Activated T-cell treated with anti-CD3 and anti-CD28 coated beads, Interleukin-2, amount 50 U/mL, for 72 hours (primary cell): Measurements from ENCODE around the gene ABL2. TPM values are rescaled to one million over a fixed set of nuclear protein-coding genes. Genes with fewer than 3 reads are reported as not detected.

Experiments used
- ATAC-seq, 2 donors: fragments of 150-1000 bp; cut with Tn5 transposase; replicated peaks in 1 of 2; 2 replicates each; pipeline ENCODE4 v1.10.0; 2021; ENCODE audit warnings: moderate library complexity in 2 of 2, mild to moderate bottlenecking in 1 of 2
- DNase-seq, 2 donors: peaks; one replicate each; pipeline ENCODE4 v3.0.0; 2021 to 2022; ENCODE audit warnings: mixed read lengths in 1 of 2
- H3K27ac Mint-ChIP-seq: one replicate; pipeline ENCODE4 v1.8.0; 2022; ENCODE audit warnings: mild to moderate bottlenecking, moderate library complexity, mixed read lengths
- H3K27me3 Mint-ChIP-seq: one replicate; pipeline ENCODE4 v1.8.0; 2022; ENCODE audit warnings: low read depth, mixed read lengths
- H3K36me3 Mint-ChIP-seq, 2 donors: one replicate each; pipeline ENCODE4 v1.8.0; 2022; ENCODE audit warnings: mixed read lengths in 2 of 2, mild to moderate bottlenecking in 1 of 2; ENCODE audit not compliant: insufficient read depth in 2 of 2
- H3K4me1 Mint-ChIP-seq: one replicate; pipeline ENCODE4 v1.8.0; 2022; ENCODE audit warnings: low read depth, mixed read lengths
- H3K4me3 Mint-ChIP-seq, 2 donors: one replicate each; pipeline ENCODE4 v1.8.0; 2022; ENCODE audit warnings: mild to moderate bottlenecking in 2 of 2, mixed read lengths in 2 of 2, moderate library complexity in 2 of 2
- H3K9me3 Mint-ChIP-seq, 2 donors: one replicate each; pipeline ENCODE4 v1.8.0; 2022; ENCODE audit warnings: mixed read lengths in 2 of 2
- total RNA-seq, 2 donors: library from RNA; stranded (reverse); gene quantifications; one replicate each; pipeline ENCODE4 v1.2.3, GENCODE V29; 2022

ABL2 gene
- total RNA-seq, 2 donors from 2014 or later, result 11.9 to 12.2 TPM

GRCh38 chr1:179058487-179059483 is 170.7 kb downstream of the ABL2 start:
- DNase-seq (no peak), ATAC-seq (no peak)
- Mint-ChIP-seq H3K9me3 (no peaks in the 10 kb centered on the region), H3K27ac (no peak overlapping the region), H3K4me3 (no peak overlapping the region), H3K4me1 (peaks cover 6% of the 10 kb centered on the region), H3K36me3 (peaks cover 7 to 26% of the 10 kb centered on the region in 2 donors), H3K27me3 (no peaks in the 10 kb centered on the region)

GRCh38 chr1:179055937-179056336 is 173.5 kb downstream of the ABL2 start:
- no peak overlapping the region for H3K4me3 Mint-ChIP-seq
- no peaks in the 10 kb centered on the region for H3K27me3 Mint-ChIP-seq
- DNase-seq (no peak), ATAC-seq (no peak)
- no peaks in the 10 kb centered on the region for H3K9me3 Mint-ChIP-seq
- H3K36me3 Mint-ChIP-seq, result peaks cover 7 to 22% of the 10 kb centered on the region in 2 donors
- H3K27ac Mint-ChIP-seq, result peak overlapping the region; percentile 70
- H3K4me1 Mint-ChIP-seq, result no peaks in the 10 kb centered on the region

DNA sequence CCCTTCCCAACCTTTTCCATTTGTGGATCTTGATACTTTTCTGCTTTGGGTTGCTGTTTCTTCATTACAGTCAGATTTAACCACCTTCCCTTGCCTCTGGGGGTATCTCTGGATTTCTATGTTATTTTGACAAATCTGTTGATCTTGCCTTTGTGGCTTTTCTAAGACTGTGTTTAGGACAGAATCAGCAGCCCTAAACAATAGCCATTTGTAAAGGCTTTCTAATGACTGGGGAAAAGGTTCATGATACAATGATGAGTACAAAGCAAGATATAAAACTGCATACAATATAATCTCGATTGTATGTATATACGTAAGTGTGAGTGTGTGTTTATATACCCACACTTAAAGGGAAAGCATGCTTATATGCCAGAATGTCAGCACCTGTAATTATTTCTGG is 176.0 kb downstream of the ABL2 start:
- H3K27me3 Mint-ChIP-seq, result no peaks in the 10 kb centered on the region
- H3K4me1 Mint-ChIP-seq, result no peaks in the 10 kb centered on the region
- no peak for DNase-seq
- H3K9me3 Mint-ChIP-seq, result no peaks in the 10 kb centered on the region
- H3K27ac Mint-ChIP-seq, result no peak overlapping the region
- peaks cover 7 to 19% of the 10 kb centered on the region in 2 donors for H3K36me3 Mint-ChIP-seq
- no peak for ATAC-seq
- no peak overlapping the region for H3K4me3 Mint-ChIP-seq

GRCh38 chr1:179052776-179053175 is 176.7 kb downstream of the ABL2 start:
- no peaks in the 10 kb centered on the region for H3K9me3 Mint-ChIP-seq
- H3K27ac Mint-ChIP-seq, result no peak overlapping the region
- peaks cover 7 to 18% of the 10 kb centered on the region in 2 donors for H3K36me3 Mint-ChIP-seq
- no peaks in the 10 kb centered on the region for H3K27me3 Mint-ChIP-seq
- DNase-seq (no peak), ATAC-seq (no peak)
- H3K4me1 Mint-ChIP-seq, result no peaks in the 10 kb centered on the region
- H3K4me3 Mint-ChIP-seq, result no peak overlapping the region

Other genes with a start within 250 kb of the ABL2 start
- 10 to 100 TPM; 30.3 to 33.6 TPM for gene FAM20B, start 203.8 kb downstream of the ABL2 start, total RNA-seq
- gene TOR3A, start 147.6 kb downstream of the ABL2 start, total RNA-seq, result 10 to 100 TPM; 34.0 to 38.9 TPM
- 10 to 100 TPM; 34.8 to 36.1 TPM for gene SOAT1, start 64.1 kb upstream of the ABL2 start, total RNA-seq
- gene AXDND1, start 136.3 kb upstream of the ABL2 start, total RNA-seq, result under 1 TPM; 0.43 to 0.44 TPM